ENCODE data around the gene PACS1.

DNA sequence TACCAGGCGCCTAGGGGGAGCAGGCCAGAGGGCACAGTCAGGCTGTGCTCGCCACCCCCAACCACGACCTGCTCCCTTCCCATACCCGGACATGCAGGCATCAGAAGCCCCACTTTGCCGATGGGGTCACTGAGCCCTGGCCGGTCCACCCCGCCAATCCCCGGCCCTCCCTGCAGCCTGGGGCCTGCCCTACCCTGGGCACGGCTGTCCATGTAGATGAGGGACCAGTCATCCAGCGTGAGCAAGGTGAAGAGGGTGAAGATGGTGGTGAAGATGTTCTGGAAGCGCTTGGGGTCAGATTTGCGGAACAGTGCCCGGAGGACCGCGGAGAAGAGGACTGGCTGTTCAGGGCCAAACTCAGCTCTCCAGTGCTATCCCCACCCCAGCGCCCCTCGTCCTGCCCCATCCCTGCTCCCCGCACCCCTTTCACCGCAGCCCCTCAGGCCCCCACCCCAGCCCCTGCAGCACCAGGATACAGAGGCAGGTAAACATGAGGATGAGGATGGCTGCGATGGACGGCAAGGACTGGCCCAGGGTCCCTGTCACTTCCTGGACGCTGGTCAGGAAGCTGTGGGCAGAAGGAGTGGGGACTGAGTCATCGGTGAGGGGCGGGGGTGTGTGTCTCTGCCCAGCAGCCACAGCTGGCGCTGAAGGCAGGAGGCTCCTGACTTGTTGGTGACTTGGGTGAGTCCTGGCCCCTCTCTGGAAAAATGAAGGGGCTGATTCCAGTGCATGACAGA lies 49.3 kb upstream of the PACS1 start:
- TF ChIP-seq SPI1 (IDR thresholded peaks at IDR 0.05; ENCODE audit: low read depth, low read length) (no peak), POLR2A (IDR thresholded peaks at IDR 0.05; ENCODE audit: low read depth, low read length) (no peak), POU2F2 (IDR thresholded peaks at IDR 0.05; ENCODE audit: low read depth, low read length) (no peak)

Measured in GM12891 (cell line).